RPMI8226 (cell line): ENCODE results near the gene ATP6V0E2.
"Not testable (repeated sequence)": the region's sequence is repeated elsewhere in the genome, so short reads cannot be mapped to it uniquely, and the experiment has no call there.

Experiments
- DNase-seq: peaks from one replicate; pipeline ENCODE4 v3.0.0-alpha.2; 2015

Gene ATP6V0E2

DNA sequence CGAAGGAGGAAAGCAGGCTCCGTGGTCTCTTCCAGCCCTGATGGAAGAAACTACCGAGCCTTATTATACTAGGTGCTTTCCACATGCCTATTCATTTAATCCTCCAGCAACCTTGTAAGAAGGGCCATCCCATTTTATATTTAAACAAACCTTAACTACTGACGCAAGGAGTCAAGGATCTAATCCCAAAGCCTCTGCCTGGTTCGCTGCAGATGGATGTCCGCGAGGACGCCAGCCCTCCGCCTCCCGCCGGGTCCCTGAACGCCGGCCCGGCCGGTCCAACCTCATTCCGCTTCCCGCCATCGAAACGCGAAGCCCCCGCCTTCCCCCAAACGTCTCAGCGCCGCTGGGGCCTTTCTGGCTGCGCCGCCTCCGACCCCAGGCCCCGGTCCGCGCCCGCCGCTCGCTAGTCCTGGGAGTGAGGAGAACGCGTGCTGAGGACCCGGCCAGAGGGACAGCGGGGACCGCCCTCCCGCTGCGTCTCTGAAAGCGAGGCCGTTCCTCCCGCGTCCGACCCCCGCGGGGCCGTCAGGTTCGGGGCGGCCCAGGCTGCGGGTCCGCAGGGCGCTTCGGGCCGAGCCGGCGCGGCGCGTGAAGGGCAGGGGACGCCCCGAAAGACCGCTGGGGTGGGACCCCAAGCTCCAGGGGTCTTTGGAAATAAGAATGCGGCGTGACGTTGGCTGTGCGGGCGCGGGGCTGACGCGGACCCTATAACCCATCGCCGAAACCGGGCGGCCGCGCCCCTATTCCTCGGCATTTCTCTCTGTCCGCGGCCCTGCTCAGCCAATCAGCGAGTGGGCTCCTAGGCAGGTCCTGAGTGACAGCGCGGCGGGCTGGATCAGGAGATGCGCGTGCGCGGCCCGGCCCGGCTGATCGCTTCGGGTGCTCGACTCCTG is at the start of gene ATP6V0E2:
Gene ATP6V0E2, plus strand, starts transcription at position 896 of the 896 bp plus-strand sequence. CDS start 97 bp downstream, outside the sequence.
- peak; percentile 97 for DNase-seq

DNA sequence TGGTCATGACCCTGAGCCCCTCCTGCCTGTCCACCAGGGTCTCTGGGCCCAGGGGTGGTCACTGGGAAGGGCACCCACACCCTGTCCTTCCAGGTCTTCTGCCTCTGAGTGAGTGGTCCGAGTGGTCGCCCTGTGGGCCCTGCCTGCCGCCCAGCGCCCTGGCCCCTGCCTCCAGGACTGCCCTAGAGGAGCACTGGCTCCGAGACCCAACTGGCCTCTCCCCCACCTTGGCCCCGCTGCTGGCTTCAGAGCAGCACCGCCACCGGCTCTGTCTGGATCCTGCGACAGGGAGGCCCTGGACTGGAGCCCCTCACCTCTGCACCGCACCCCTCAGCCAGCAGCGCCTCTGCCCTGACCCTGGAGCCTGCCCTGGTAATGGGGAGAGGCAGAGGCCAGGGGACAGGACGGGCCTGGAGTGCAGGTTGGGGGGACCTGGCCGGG is 49.4 kb upstream of the ATP6V0E2 start:
- no peak for DNase-seq

DNA sequence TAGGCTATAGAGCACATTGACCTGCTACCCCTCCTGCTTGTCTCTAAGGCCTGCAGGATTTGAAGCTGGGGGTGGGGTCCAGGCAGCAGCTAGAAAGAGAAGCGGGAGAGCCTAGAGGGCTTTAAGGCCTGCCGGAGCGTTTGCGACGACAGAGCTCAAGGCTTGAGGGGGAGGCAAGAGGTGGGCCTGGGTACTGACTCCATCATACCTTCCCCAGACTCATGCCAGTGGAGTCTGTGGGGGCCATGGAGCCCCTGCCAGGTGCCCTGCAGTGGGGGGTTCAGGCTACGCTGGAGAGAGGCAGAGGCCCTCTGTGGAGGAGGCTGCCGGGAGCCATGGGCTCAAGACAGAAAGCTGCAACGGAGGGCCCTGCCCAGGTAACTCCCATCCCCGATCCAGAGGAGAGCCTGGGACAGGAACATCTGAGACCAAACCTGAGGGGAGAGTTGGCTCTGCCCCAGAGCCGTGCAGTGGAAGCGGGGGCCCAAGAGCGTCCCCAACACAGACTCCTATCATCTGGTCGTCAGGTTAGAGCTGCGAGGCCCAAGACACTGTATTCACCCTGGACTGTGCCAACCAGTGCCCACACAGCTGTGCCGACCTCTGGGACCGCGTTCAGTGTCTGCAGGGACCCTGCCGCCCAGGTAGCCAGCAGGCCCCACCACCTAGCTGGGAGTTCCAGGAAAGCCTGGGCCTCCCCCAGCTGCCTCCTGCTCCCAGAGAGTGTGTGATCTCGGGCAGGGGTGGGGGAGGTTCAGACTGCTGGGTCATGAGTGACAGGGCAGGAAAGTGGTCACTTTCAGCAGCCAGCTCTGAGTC is 48.8 kb upstream of the ATP6V0E2 start:
- no peak for DNase-seq

DNA sequence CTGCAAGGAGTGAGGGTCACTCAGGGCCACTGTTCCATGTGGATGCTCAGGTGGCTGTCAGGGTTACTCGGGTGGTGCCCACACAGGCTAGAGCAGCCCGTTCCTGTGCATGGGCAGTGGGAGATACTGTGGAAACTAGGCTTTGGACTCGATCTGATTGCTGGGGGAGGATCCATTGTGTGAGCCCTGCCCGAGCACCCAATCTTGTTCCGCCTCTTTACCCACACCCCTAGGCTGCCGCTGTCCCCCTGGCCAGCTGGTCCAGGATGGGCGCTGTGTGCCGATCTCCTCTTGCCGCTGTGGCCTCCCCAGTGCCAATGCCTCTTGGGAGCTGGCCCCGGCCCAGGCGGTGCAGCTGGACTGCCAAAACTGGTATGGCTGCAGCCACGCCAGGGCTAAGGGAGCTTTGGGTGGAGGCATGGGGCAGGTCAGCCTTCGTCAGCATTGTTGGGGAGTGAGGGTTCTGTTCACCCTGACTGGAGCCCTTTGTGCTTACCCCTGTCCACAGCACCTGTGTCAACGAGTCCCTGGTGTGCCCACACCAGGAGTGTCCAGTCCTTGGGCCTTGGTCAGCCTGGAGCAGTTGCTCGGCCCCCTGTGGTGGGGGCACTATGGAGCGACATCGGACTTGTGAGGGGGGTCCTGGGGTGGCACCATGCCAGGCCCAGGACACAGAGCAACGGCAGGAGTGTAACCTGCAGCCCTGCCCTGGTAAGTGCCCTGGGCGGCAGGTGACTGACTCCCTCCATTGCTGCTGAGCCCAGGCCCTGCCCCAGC is 48.0 kb upstream of the ATP6V0E2 start:
- DNase-seq = peak; percentile 51

DNA sequence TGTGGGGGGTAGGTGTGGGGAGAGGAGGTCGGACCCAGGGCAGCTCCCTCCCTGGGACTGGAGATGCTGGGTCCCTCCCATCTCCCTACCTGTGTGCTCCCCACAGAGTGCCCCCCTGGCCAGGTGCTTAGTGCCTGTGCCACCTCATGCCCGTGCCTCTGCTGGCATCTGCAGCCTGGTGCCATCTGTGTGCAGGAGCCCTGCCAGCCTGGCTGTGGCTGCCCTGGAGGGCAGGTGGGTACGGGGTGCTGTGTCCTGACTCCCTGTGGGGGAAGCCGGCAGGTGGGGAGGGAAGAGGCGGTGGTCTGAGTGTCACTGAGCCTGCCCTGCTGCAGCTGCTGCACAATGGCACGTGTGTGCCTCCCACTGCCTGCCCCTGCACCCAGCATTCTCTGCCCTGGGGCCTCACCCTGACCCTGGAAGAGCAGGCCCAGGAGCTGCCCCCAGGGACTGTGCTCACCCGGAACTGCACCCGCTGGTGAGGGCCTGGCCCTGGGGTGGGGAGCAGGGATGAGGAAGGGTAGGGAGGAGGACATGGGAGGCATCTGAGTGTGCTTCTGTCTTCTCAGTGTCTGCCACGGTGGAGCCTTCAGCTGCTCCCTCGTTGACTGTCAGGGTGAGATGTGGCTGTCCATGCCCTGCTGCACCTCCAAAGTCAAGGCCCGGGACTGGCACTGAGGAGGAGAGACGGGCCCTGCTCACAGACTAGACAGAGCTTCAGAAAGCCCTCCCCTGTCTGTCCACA is 47.3 kb upstream of the ATP6V0E2 start:
- peak; percentile 60 for DNase-seq

DNA sequence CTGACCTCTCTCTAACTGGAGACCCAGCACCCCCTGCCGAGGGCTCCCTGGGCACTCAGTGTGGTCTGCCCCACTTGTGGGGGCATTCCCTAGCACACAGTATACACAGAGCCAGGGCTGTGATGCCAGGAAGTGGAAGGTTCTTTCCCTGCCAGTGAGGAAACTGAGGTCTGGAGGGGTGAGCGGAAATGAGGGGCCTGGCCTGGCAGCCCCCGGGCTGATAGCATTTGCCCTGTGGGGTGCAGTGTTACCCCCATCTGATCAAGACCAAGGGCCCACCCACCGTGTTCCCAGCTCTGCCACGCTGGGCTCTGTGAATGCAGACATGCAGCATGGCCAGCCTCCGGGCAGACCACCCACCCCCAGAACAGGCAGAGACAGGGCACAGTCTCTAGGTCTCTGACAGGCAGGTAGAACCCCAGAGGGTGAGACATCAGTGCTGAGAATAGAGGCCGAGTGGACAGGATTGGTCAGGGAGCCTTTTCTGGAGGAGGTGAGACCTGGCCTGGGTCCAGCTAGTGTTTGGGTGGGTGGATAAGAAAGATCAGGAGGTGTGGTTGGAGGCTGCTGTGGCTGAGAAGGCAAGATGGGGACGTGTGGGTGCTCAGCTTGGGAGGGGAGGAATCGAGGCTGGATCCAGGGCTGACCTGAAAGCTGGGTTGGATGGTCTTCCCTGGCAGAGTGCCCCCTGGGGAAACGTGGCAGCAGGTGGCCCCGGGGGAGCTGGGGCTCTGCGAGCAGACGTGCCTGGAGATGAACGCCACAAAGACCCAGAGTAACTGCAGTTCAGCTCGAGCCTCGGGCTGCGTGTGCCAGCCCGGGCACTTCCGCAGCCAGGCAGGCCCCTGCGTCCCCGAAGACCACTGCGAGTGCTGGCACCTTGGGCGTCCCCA is 46.4 kb upstream of the ATP6V0E2 start:
- DNase-seq = no peak

DNA sequence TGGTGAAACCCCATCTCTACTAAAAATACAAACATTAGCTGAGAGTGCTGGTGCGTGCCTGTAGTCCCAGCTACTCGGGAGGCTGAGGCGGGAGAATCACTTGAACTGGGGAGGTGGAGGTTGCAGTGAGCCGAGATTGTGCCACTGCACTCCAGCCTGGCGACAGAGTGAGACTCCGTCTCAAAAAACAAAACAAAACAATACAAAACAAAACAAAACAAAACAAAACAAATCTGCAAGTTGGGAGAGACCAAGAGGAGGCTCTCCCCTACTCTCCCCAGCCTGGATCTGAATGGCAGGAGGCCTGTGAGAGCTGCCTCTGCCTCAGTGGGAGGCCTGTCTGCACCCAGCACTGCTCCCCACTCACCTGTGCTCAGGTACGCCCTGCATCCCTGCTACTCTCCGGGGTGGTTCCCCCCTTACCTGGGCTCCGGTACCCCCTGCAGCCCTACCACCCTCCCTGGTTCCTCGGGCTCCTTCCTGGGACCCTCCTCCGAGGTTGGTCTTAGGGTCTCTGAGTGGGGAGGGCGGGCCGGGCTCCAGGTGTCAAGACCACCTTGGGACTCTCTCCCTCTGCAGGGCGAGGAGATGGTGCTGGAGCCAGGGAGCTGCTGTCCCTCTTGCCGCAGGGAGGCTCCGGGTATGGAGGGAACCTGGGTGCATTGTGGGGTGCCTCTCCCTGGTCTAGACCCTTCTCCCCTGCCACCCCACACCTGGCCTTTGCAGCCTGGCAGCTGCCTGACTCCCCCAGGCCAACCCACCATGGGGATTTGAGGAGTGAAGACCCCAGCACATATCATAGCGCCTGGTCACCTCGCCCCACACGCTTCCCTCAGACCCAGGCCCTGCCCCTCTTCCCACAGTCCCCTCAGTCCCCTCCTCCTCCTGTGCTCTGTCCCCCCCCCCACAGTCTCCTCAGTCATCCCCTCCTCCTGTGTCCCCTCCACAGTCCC is 45.1 kb upstream of the ATP6V0E2 start:
- no peak for DNase-seq

DNA sequence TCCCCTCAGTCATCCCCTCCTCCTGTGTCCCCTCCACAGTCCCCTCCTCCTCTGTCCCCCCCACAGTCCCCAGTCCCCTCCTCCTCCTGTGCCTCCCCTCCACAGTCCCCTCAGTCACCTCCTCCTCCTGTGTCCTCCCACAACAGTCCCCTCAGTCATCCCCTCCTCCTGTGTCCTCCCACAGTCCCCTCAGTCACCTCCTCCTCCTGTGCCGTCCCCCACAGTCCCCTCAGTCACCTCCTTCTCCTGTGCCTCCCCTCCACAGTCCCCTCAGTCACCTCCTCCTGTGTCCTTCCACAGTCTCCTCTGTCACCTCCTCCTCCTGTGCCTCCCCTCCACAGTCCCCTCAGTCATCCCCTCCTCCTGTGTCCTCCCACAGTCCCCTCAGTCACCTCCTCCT is 43.2 kb upstream of the ATP6V0E2 start:
- DNase-seq = not testable (repeated sequence)

DNA sequence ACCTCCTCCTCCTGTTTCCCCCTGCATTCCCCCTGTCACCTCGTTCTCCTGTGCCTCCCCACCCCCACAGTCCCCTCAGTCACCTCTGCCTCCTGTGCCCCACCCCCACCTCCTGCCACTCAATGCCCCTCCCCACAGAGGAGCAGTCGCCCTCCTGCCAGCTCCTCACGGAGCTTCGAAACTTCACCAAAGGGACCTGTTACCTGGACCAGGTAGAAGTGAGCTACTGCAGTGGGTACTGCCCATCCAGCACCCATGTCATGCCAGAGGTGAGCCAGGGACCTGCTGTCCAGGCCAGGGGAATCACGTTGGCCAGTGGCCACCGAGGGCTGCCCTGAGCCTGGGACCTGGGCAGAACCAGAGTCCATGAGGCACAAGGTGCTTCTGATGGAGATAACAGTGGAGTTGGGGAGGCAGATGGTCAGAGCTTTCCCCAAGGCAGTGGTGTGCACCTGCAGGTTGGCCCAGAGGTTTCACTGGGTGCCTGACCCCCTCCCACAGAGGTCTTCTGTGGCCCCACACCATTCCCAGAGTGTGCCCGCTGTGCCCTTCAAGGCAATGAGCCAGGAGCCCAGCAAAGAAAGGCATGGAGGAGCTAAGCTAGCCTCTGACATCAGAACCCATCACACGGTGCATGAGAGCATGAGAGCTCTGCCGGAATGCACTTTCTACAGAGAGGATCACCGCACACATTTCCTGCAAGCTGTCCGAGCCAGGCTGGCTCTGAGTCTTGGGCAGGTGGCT is 42.6 kb upstream of the ATP6V0E2 start:
- peak; percentile 44 for DNase-seq

DNA sequence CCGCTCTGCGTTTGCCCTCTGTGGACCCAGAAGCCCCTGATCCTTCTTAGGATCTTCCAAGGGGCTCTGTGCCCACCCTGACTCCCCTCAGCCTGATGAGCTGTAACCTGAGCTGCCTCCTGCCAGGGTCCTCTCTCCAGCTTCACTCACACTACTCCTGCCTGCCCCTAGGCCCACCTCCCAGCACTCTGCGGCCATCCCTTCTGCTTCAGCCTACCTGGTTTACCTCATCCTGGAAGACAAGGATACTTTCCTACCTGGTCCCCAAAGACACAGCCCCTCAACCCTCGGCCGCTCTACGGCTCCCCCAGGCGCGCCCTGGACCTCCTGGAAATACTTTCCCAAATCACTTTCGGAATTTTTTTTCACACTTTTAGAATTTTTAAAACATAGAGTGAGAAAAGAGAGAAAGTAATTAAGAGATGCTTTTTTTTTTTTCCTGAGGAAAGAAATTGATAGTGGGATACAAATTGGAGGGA is 42.0 kb upstream of the ATP6V0E2 start:
- DNase-seq = no peak

DNA sequence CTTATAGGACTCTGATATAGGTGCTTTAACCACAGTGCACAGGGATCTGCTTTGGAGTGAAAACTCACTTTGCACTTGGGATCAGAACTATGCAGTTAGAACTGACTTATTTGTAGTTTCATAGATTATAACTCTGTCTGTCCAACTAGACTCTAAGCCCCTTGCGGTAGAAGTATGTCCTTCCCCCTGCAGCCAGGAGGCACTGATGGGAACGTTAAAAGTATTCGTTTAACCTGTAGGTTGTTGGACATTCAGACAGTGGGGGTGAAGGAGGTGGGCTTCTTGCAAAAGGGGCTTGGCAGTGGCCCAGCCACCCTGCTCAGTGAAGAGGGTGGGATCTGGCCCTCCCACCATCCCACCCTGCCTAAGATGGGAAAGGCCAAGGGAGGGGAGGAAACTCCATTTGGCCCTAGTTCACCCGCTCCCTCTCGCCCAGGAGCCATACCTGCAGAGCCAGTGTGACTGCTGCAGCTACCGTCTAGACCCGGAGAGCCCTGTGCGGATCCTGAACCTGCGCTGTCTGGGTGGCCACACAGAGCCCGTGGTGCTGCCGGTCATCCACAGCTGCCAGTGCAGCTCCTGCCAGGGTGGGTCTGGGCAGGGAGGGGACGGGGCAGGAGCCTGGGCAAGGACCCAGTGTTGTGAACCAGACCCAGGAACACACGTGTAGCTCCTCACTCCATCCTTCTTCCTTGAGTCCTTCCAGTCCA is 41.3 kb upstream of the ATP6V0E2 start:
- no peak for DNase-seq

DNA sequence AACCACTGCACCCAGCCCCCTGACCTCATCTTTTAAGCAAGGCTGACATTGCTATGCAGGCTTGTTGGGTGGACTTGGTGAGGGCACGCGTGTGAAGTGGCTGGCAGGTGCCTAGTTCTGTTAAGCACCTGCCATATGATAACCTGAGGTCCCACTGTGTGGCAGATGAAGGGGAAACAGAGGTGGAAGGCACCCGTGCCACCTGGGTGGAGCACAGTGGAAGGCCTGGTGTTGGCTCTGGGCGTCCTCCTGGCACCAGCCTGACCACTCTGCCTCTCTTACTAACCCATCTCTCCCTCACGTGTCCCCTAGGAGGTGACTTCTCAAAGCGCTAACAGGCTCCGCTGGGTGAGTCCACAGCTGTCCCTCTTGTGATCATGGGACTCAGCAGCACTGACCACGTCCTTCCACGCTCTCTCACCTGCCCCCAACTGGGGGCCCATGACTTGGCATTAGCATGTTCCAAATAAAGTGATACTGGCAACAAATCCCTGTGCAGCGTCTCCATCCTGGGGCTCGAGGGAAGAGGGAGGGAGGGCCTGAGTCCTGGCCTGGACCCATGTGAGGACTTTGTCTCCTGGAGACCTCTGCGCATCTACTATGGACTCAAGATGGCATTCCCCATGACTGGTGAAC is 40.2 kb upstream of the ATP6V0E2 start:
- no peak for DNase-seq

DNA sequence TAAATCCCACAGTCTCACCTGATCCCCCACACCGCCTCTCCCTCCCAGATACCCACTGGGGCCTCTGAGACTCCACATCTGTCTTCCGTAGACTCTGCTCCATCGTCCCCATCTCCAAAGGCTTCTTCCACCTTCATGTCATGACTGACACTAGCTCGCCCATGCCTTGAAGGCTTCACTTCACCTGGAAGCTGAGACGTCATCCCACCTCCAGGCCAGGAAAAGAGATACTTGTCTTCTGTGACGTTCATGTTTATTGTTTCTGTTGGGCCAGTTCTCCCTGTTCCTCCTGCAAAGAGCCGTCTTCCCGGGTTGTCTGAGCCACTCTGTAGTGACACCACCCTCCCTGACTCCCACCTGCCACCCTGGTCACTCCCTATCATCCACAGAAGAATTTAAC is 39.2 kb upstream of the ATP6V0E2 start:
- no peak for DNase-seq

DNA sequence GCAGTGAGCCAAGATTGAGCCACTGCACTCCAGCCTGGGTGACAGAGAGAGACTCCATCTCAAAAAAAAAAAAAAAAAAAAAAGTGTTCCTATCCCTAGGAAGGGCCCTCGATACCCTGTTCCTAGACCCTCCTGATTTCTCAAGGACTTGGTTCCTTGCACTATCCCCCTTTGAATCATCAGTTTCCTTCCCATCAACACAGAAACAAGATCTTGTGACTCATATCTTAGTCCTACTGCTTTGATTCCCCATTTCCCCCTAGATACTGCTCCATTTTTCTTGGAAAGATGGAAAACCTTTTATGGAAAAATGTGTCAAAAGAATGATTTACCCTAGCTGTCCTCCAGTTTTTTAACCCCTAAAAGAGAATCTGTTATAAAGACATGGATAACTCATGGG is 37.3 kb upstream of the ATP6V0E2 start:
- DNase-seq = no peak

DNA sequence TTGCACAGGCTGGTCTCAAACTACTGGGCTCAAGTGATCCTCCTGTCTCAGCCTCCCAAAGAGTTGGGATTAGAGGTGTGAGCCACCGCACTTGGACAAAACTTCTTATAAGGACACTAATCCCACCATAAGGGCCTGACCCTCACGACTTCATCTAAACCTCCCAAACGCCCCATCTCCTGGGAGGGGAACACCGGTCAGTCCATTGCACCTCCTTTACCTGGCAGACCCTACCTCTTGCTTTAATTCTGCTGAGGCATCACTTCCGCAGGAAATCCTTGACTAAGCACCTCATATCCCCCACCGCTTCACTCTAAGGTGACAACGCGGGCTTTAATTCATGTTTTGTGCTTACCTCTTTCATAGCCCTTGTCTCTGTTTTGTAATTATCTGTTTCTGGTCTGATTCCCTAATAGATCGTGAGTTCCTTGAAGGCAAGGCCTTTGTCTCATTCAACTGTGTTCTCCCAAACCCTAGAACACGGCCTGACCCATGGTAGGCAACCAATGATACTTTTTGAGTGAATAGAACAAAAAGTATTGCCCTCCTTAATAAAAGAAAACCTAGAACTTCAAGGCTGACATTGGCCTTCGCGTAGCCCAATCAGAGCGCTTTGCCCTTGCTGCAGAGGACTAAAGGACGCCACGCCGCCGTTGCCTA is 36.1 kb upstream of the ATP6V0E2 start:
- no peak for DNase-seq

DNA sequence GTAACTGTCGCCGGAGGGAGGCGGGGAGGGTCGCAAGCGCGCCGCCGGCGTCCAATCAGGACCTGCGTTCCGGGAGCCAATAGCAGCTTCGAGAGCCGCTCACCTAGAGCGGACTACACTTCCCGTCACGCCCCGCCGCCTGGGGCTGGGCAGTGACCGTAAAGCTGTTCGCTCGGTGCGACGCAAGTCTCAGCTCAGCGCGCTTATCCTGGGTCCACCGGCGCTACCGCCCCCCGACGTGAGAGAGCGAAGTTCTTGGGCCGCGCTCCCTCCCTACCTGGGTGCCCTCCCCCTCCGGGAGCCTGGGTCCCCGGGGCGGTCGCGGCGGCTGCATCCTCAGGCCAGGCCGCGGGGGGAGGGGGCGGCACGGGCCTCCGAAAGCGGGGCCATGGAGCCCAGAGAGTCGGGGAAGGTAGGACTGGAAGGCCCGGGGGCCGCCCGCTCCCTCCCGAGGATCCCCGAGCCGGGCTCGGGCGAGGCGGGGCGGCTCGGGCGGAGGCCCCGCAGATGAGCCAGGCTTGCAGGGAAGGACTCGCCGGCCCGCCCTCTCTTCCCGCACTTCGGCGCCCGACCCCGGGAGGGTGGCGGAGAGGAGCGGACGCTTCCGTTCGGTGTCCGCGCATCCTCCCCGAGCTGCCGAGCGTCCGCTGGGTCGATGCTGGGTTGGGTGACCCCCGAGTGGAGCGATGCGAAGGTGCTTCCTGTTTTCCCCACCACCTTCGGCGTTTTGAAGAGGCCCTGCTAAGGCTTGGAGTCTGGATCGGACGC is 35.4 kb upstream of the ATP6V0E2 start, which contains the start of gene ZNF862:
Gene ZNF862, plus strand, starts transcription at position 152 of the 768 bp plus-strand sequence. Its CDS starts 237 bp downstream, at position 389.
- peak; percentile 99 for DNase-seq
